ENCODE data around the gene C1orf87. TPM values are rescaled to one million over a fixed set of nuclear protein-coding genes. Genes with fewer than 3 reads are reported as not detected.

Gene C1orf87, protein sequence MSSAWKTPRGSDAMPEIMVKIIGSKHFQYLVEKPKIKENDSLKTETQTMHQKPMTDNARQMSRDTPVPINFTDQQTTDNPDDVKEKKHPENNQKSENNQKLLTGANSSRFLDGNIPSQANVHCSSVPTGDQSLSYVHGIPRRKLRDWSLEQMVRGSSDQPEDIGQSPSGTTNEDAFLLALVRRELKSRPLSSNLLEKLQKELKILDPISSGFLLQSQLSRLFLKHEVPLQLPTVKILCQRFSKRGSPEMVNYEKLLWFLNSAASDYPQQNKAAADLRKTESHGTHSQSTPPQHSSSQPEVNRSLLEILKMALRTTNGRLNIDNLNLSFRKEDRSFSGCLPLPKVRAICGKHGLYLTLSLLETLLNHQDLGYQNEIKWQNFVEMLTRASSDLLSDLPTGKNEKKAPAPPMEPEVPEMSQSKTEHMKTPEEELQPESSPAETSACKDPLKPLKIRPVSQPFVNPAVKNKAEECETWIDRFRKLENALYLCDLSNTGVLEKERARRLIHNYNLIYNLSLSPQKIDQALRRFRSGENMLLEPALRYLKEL
- not detected in 2 replicates for total RNA-seq (2014; rRNA removed; shearing (Covaris generic))
- polyA plus RNA-seq (2014; cell fraction: nucleus; rRNA removed) = not detected in 2 replicates

DNA sequence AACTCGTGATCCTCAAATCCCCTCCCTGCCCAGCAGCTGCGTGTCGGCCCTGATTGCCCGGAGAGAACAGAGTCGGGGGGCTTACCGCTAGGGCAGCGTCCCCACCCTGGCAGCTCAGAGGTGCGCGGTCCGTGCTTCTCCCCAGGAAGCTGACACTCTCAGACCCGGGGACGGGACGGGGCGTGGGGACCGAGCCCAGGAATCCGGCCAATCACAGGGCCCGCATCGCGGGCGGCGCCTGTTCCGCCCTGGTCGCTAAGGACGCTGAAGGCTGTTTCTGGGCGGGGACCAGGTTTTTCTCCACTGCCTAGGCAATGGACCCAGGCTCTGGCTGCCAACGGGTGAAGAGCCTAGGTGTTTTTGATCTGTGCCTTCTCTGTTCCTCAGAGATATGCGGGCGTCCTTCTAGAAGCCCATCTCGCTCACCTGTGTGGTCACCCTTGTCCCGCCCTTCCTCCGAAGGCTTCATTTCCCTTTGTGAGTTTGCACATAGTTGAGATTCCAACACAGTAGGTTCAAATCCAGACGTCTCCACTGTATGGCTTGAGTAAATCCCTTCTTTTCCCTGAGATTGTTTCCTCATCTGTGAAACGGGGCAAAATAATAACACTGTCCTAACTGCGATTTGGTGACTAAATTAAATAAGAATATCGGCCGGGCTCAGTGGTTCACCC lies at the start of gene C1orf87:
Gene C1orf87, minus strand, starts transcription at position 166 of the 674 bp plus-strand sequence. CDS start 1,127 bp downstream, outside the sequence.
- DNase-seq (ENCODE audit: extremely low read depth, low read depth) = no peak

DNA sequence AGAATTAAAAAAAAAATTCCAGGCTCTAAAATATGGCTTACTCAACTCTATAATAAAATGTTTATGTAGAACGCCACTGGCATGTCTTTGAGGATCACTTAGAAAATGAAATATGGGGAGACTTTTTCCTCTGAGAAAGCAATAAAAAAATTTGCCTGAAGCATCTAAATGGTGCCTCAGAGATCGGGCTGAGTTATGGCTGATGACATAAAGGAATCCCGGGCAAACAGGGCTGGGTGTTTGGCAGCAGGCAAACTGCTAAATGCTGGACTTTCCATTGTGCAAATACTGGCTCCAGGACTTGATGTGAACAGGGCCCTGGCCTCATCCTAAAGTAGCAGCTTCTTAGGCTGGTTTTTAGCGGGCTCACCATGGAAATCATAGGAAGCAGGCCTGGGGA lies 44.5 kb upstream of the C1orf87 start:
- no peak for DNase-seq (ENCODE audit: extremely low read depth, low read depth)

DNA sequence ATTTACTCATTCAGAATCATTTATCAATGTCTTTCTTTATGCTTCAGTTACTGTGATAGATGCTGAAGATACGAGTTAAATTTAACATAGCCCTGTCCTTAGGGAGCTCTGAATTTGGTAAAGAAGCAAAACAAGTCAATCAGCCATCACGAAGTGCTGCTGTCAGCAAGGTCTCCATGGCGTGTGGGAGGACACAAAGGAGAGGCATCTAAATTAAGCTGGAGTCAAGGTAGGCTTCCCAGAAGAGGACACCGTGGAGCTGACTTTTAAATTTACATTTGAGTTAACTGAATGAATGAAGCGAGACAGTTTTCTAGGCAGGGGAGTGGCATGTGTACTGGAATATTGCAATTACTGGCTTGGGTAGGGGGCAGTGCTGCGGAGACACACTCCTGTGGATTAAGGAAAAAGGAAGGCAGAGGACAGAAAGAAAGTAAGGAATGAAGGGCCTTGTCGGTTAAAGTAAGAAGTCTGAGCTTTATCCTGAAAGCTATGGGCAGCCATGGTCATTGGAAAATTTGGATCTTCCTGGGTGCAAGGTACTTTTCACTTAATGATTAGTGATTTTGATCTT lies 41.3 kb upstream of the C1orf87 start:
- no peak for DNase-seq (ENCODE audit: extremely low read depth, low read depth)

DNA sequence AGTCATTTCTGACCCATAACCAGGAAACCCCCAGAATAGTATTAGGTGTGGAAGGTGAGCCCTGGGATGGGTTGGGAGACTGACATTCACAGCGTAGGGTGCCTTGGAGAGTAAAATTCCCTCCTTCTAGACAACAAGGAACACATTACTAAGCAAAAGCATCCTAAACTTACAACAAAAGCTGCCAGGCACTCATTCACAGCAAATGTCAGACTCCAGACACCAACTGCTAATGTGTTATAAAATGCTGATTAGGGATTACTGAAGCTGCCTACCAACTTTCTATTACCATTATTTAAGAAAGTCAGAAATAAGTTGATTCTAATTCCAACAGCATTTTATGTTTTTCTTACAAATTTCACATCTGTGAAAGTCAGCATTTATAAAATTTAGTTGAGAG lies 40.0 kb upstream of the C1orf87 start:
- DNase-seq (ENCODE audit: extremely low read depth, low read depth) = no peak

DNA sequence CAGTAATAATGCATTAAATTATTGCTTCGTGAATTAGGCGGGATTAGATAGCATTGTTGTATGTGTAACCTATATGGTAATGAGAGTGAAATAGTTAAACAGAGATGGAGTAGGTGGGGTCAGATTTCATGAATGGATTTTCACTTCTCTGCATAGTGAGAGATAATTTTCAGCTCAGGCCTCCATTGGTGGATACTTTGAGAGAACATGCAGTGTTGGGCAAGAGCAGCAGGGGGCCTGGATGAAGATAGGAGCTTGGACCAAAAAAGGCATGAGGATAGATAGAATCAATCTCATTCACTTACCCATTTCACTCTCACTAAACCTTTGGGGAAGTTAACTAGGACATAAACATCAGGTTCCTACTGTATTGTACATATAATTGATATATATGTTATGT lies 39.5 kb upstream of the C1orf87 start:
- DNase-seq (ENCODE audit: extremely low read depth, low read depth) = no peak

DNA sequence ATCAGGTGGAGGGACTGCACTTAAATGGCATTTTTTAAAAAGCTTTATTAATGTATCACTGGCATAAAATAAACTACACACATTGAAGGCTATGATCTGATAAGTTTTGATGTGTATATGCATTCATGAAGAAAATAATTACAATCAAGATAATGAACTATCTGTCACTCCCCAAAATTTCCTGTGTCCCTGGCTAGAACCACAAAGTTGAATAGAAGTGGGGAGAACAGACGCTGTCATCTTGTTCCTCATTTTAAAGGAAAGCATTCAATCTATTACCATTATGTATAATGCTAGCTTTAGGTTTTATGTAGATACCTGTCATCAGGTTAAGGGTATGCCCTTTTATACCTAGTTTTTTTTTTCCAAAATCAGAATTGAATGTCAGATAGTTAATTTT lies 38.1 kb upstream of the C1orf87 start:
- no peak for DNase-seq (ENCODE audit: extremely low read depth, low read depth)

DNA sequence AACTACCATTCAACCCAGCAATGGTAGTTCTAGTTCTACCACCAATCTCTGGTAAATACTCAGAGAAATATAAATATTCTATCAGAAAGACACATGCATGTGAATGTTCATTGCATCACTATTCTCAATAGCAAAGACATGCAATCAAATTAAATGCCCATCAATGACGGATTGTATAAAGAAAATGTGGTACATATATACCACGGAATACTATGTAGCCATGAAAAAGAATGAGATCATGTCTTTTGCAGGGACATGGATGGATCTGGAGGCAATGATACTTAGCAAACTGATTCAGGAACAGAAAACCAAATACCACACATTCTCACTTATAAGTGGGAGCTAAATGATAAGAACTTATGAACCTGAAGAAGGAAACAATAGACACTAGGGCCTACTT lies 37.5 kb upstream of the C1orf87 start:
- no peak for DNase-seq (ENCODE audit: extremely low read depth, low read depth)

DNA sequence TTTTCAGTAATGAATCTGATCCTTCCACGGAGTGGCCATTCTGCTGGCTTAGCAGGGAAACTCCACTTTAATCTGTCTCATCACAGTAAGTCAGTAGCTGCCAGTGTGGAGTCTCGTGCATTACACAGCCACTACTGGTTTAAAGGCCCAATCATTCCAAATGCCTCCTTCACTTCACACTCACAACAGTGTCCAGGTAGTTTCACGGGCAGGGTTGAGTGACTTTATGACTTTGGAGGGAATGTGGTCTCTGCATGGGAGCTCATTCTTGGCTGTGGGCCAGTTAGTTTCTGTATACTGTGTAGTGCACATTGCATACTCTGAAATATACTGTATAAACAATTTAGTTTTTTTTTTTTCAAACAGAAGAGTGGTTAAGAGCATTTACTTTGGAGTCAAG lies 34.6 kb upstream of the C1orf87 start:
- DNase-seq (ENCODE audit: extremely low read depth, low read depth) = no peak

DNA sequence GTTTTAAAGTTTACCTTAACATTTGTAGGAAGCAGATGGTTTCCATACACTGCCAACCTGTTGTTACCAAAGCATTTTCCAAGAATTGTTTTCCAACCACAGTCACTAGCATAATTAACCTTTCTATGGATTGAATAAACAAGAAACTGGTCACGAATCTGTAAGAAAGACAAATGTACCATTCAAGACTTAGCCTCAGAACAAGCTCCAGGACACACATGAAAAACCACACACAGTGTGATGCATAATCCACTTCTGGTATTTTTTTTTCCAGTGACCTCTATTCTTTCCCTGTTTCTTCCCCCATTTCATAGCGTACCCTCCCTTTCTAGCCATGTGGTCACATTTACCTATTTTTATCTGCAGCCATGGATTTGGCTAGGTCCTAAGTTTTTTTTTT lies 29.6 kb upstream of the C1orf87 start:
- DNase-seq (ENCODE audit: extremely low read depth, low read depth) = no peak

DNA sequence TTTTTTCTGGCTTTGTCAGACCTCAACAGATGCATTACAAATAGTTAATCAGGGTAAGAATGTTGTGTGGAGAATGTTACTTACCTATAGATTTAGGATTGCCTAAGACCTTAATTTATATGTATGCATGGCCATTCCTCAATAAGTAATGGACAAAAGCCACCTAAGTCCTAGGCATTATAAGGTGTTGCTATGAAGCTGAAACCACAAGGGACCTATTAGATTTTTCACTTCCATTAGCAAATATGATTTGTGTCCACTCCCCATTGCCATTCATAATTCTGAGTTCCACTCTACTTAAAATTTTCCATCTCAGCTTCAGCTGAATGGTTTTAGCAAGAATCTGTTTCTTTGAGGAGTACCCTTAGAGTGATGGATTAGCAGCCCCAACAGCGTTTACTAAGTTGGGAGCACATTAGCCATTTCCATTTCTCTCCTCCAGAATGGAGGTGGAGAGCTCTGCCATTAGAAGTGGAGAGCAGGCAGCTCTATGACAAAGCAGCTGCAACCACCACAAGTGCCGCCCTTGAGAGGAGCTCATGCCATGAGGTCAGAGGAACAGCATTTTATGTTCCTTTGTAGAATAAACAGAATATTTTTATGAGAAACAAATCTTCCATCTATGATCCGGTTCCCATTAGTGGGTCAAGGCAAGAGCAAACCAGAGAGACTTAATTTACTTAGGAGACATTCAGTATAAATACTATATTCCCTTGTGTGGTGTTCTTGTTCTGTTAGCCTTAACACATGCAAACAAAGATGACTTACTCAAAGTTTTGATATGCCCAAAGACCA lies 28.9 kb upstream of the C1orf87 start:
- DNase-seq (ENCODE audit: extremely low read depth, low read depth) = no peak

DNA sequence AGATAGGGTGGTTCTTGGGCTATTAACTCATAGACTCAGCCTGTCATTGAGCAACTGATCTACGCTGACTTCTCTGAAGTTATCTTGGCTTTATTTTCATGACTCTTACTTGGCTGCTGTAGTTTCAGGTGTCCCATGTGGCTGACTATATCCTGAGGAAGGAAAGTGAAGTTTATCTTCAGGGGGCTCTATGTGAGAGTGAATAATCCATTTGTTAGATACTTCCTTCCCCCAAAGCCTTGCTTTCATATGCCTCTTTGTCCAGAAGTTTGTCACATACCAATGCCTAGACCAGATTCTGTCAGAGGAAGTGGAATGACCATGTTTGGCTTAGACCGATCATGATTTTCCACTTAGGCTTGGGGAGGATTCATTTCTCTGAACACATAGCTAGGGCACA lies 27.9 kb upstream of the C1orf87 start:
- DNase-seq (ENCODE audit: extremely low read depth, low read depth) = no peak

DNA sequence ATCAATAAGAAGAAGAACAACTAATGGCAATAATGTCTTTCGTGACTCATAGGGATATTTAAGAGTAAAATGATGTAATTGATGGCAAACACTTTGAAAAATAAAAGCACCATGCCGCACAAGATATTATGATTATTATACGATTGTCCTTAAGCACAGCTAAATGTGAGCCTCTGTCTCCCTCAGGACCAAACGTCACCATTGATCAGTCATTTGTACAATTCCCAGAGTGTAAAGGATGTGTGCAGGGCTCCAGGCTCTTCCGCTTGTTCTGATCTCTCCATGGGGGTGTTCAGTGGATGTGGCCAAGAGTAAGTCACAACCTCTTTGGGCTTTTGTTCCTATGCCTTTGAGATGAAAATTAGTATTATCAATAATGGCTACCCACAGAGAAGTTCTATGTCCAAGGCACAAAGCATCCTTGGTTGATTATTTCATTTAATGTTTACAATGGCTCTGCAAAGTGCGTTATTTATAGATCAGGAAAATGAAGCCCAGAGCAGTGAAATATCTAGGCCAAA lies 17.7 kb upstream of the C1orf87 start:
- DNase-seq (ENCODE audit: extremely low read depth, low read depth) = no peak

DNA sequence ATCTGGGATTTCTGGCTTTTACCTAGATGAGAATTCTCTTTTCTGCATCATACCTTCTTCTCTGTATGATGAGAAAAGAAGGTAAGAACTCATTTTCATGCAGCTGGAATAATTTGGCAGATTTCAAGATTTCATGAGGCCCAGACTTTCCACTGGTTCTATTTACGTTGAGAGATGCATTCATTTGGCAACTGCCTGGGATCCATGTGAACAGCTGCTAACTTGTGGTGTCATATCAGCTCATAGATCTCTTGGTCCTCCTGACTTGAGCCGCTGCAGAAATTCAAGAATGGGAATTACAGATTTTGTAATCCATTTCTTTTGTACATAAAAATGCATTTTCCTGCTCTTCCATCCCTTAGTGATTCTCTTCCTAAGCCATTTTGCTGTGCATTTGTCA lies 17.1 kb upstream of the C1orf87 start:
- DNase-seq (ENCODE audit: extremely low read depth, low read depth) = no peak

DNA sequence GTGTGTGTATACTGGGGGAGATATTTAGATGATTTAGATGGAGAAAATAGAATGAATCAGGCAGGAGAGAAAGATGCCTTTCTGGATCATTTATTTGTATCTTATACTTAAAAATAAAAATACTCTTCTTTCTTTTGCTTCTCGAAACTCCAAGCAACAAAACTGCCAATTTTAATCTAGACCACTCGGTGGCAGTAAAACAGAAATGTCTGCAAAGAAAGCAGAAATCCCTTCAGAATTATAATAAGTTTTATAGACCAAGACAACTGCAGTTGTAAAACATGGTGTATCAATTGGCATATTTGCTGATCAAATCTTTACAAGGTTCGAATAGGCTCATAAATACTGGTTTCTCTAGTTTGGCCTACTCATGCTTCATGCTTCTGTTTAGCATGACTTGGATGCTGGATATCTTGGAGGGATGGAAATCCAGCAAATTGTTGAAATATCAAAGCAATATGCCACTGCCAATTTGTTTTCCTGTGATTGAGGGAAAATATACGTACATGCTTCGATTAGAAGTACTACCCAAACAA lies 15.1 kb upstream of the C1orf87 start:
- DNase-seq (ENCODE audit: extremely low read depth, low read depth) = no peak

DNA sequence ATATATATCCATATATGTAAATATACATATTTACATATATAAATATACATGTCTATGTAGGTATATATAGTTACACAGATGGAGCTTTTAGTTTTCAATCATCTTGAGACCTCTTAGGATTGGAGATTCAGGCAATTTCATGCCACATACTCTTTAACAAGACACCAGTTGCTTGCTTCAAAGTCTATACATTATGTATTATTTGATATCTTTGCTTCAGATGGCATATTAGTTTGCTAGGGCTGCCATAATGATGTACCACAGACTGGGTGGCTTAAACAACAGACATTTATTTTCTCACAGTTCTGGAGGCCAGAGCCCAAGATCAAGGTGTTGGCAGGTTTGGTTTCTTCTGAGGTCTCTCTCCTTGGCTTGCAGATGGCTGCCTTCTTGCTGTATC lies 14.1 kb upstream of the C1orf87 start:
- DNase-seq (ENCODE audit: extremely low read depth, low read depth) = no peak

DNA sequence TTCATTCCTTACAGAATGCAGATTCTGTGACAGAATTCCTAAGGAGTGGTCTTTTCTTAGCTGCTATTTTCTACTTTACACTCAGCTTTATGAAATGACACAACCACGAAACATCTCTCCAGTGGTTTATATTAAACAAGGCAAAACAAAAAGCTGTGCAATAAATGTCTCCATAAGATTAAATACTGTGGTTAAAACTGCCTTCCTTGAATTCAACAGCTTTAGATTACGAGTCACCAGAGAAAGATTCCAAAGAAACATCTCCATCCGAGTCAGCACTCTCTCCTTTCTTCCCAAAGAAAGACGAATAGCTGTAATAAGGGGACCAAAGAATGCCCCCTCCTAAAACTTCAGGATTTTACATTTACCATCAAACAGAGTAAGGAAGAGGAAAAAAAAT lies 4.6 kb upstream of the C1orf87 start:
- DNase-seq (ENCODE audit: extremely low read depth, low read depth) = no peak

DNA sequence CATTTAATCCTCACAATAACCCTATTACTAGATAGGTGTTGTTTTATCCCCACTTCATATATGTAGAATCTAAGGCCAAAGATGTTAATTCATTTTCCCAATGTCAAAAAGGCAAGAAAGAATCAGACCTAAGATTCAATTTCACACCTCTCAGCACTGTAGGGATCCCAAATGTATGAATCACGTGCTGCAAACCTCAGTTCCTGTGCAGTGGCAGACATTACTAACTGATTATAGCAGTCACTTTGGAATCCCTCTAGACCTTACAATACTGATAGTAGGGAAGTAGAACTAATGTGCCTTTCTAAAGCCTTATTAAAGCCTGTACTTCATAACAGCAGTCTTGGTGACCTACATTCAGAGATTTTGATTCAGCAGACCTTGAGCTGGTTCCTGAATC lies 2.3 kb downstream of the C1orf87 start:
- no peak for DNase-seq (ENCODE audit: extremely low read depth, low read depth)

DNA sequence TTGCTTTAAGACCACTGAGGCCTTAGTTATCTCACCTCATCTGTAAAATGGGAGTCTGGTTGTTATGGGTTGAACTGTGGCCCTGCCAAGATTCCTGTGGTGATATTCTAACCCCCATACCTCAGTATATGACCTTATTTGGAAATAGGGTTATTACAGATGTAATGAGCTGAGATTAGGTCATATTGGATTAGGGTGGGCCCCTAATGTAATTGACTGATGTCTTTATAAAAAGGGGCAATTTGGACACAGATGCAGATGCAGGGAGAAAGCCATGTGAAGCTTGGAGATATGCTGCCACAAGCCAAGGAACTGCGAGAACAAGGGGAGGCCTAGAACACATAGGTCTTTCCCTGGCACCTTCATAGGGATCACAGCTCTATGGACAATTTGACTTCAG lies 3.9 kb downstream of the C1orf87 start:
- DNase-seq (ENCODE audit: extremely low read depth, low read depth) = no peak

DNA sequence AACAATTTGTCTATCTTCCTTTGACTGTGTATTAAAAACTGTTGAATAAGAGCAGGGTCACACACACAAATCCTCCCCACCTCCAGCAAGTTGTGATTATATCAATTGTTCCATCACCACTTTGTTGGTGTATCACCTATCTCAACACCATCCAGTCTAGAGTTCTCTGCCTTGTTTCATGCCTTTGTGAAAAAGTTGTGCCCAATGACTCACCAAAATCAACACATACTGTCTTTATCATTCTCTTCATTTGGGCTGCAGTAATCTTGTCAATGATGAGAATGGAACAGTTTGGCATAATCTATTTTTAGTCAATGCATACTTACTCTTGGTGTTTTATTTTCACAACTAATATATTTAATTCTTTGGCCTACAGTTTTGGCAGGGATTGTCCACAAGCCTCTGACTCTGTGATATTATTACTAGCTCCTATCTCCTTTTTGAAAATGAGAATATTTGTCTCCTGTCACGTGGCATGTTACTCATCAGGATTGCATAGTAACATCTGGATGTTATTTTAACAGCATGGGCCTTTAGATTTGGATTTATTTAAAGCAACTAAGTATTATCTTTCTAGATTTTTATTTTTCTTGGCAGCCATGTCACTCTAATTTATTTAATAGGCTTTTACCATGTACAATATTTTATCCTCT lies 5.1 kb downstream of the C1orf87 start:
- no peak for DNase-seq (ENCODE audit: extremely low read depth, low read depth)

DNA sequence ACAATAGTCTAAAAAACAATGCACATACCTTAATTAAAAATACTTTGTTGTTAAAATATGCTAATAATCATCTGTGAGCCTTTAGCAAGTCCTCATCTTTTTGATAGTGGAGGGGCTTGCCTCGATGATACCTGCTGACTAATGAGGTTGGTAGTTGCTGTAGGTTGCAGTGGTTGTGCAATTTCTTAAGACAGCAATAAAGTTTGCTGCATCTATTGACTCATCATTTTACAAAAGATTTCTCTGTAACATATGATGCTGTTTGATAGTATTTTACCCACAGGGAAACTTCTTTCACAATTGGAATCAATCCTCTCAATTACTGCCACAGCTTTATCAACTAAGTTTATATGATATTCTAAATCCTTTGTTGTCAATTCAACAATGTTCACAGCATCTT lies 7.6 kb downstream of the C1orf87 start:
- DNase-seq (ENCODE audit: extremely low read depth, low read depth) = no peak
